Inflammatory macrophage treated with lipopolysaccharide for 1 hour (primary cell): ENCODE measurements around the gene ARHGAP45.

Source experiments
- DNase-seq, 2 donors: peaks; one replicate each; pipeline ENCODE4 v3.0.0-alpha.2; 2020 to 2022

The ARHGAP45 gene

GRCh38 chr19:1057176-1057855 lies 9.7 kb upstream of the ARHGAP45 start:
- peak in 1 of 2 donors; percentile 28 for DNase-seq

- no peak for DNase-seq
These were observed 8.9 kb upstream of the ARHGAP45 start for GRCh38 chr19:1058112-1058511.

- DNase-seq: no peak
These were observed 6.3 kb upstream of the ARHGAP45 start for GRCh38 chr19:1060689-1061088.

GRCh38 chr19:1061987-1062386 lies 5.0 kb upstream of the ARHGAP45 start:
- no peak for DNase-seq

GRCh38 chr19:1062387-1063029 lies 4.5 kb upstream of the ARHGAP45 start:
- no peak for DNase-seq

- peak; percentile 64 to 66 for DNase-seq
These were observed 3.7 kb upstream of the ARHGAP45 start for GRCh38 chr19:1063030-1063908.

GRCh38 chr19:1063909-1064660 lies 2.9 kb upstream of the ARHGAP45 start:
- DNase-seq: no peak

GRCh38 chr19:1064661-1065605 lies 2.0 kb upstream of the ARHGAP45 start:
- peak; percentile 49 to 82 for DNase-seq

GRCh38 chr19:1065606-1066109 lies 1.3 kb upstream of the ARHGAP45 start:
- no peak for DNase-seq

- no peak for DNase-seq
These were observed 668 bp upstream of the ARHGAP45 start for GRCh38 chr19:1066251-1066747.

GRCh38 chr19:1067341-1067957 lies 482 bp downstream of the ARHGAP45 start:
- DNase-seq: no peak

- peak; percentile 27 to 68 for DNase-seq
These were observed 1.3 kb downstream of the ARHGAP45 start for GRCh38 chr19:1068009-1069001.

GRCh38 chr19:1069009-1069779 lies 2.2 kb downstream of the ARHGAP45 start:
- DNase-seq: peak; percentile 82 to 90

GRCh38 chr19:1070576-1070930 lies 3.6 kb downstream of the ARHGAP45 start:
- DNase-seq: no peak

- no peak for DNase-seq
These were observed 4.2 kb downstream of the ARHGAP45 start for GRCh38 chr19:1070931-1071791.

- DNase-seq: no peak
These were observed 5.5 kb downstream of the ARHGAP45 start for GRCh38 chr19:1072371-1073015.
